Common myeloid progenitor, CD34-positive (primary cell): ENCODE results near the gene ZNF385B.

ENCODE experiments used
- CTCF ChIA-PET: fragments of 350-600 bp; sonication (Branson Sonifier 250); formaldehyde crosslinking; loops from one replicate; lab custom pipeline; 2021; ENCODE audit warnings: antibody characterized with exemption; lab: Charles Lee
- POLR2A ChIA-PET: fragments of 350-600 bp; sonication (Branson Sonifier 250); formaldehyde crosslinking; loops from one replicate; lab custom pipeline; 2021; ENCODE audit warnings: antibody characterized with exemption; lab: Charles Lee
- DNase-seq, 3 donors: peaks; one replicate each; pipeline versions ENCODE4 v3.0.0 to v3.0.0-alpha.2; 2013
- H3K27ac ChIP-seq, 2 experiments: 1 replicate in 1 of 2; 2 replicates in 1 of 2; pipeline ENCODE4 v1.7.0; 2013; ENCODE audit warnings: inconsistent platforms in 2 of 2, low read length in 2 of 2, mild to moderate bottlenecking in 2 of 2, low read depth in 1 of 2, moderate library complexity in 1 of 2; ENCODE audit not compliant: severe bottlenecking in 2 of 2, insufficient read depth in 1 of 2, poor library complexity in 1 of 2
- H3K27me3 ChIP-seq, 5 experiments: replicated peaks in 2 of 5; 1 replicate in 3 of 5; 2 replicates in 2 of 5; pipeline versions ENCODE4 v1.6.1 to v1.7.0; 2013; ENCODE audit warnings: low read length in 4 of 5, mild to moderate bottlenecking in 2 of 5, moderate library complexity in 2 of 5, inconsistent platforms in 1 of 5; ENCODE audit not compliant: insufficient read depth in 5 of 5, control insufficient read depth in 4 of 5
- H3K36me3 ChIP-seq, 4 experiments: 1 replicate in 2 of 4; 2 replicates in 2 of 4; pipeline versions ENCODE4 v1.6.1 to v1.7.0; 2013; ENCODE audit warnings: low read length in 3 of 4, control low read depth in 1 of 4, mild to moderate bottlenecking in 1 of 4; ENCODE audit not compliant: control insufficient read depth in 4 of 4, insufficient read depth in 4 of 4
- H3K4me1 ChIP-seq, 4 experiments: 1 replicate in 3 of 4; 2 replicates in 1 of 4; pipeline versions ENCODE4 v1.6.1 to v1.7.1; 2013; ENCODE audit warnings: low read length in 3 of 4, mild to moderate bottlenecking in 3 of 4, control low read depth in 1 of 4, inconsistent platforms in 1 of 4, moderate library complexity in 1 of 4; ENCODE audit not compliant: control insufficient read depth in 4 of 4, insufficient read depth in 4 of 4; ENCODE audit errors: control extremely low read depth in 1 of 4
- H3K4me3 ChIP-seq, 7 experiments: 1 replicate in 4 of 7; 2 replicates in 3 of 7; pipeline versions ENCODE4 v1.5.1 to v1.7.0; 2013; ENCODE audit warnings: mild to moderate bottlenecking in 7 of 7, low read length in 6 of 7, moderate library complexity in 6 of 7, inconsistent platforms in 2 of 7, low read depth in 2 of 7, control low read depth in 1 of 7; ENCODE audit not compliant: insufficient read depth in 4 of 7, control insufficient read depth in 1 of 7; ENCODE audit errors: extremely low read depth in 1 of 7
- H3K9me3 ChIP-seq, 5 experiments: 1 replicate in 4 of 5; 2 replicates in 1 of 5; pipeline versions ENCODE4 v1.6.1 to v1.7.1; 2013; ENCODE audit warnings: low read length in 4 of 5, mild to moderate bottlenecking in 2 of 5, inconsistent platforms in 1 of 5, low read depth in 1 of 5, moderate library complexity in 1 of 5; ENCODE audit not compliant: control insufficient read depth in 4 of 5, insufficient read depth in 2 of 5; ENCODE audit errors: control extremely low read depth in 1 of 5
- WGBS: methylation state at CpG from one replicate; pipeline ENCODE4 v1.1.5; 2013; ENCODE audit not compliant: insufficient coverage; 5-methylcytosine and 5-hydroxymethylcytosine counted together

Gene ZNF385B

GRCh38 chr2:179875864-179876263 lies 14.5 kb upstream of the ZNF385B start:
- Histone ChIP-seq H3K9me3 (no peaks in the 10 kb centered on the region), H3K27ac (no peak overlapping the region), H3K4me1 (no peaks in the 10 kb centered on the region), H3K27me3 (peaks cover 2 to 6% (median 3%) of the 10 kb centered on the region in 5 experiments), H3K36me3 (no peaks in the 10 kb centered on the region), H3K4me3 (no peak overlapping the region)
- no peak for DNase-seq
- ChIA-PET POLR2A (interaction anchor here (0.6 kb wide), 1 partner anchor 1025 kb away, joined by 3 read pairs; no protein-coding TSS in a partner anchor), CTCF (no interaction called here)

GRCh38 chr2:179862898-179863458 lies 1.6 kb upstream of the ZNF385B start:
- Histone ChIP-seq H3K36me3 (no peaks in the 10 kb centered on the region), H3K4me1 (peaks cover 0 to 19% (median 16%) of the 10 kb centered on the region in 4 experiments), H3K4me3 (no peak overlapping the region), H3K27ac (no peak overlapping the region), H3K9me3 (peaks cover 0 to 3% (median 0%) of the 10 kb centered on the region in 5 experiments), H3K27me3 (peaks cover 18 to 73% (median 31%) of the 10 kb centered on the region in 5 experiments)
- DNase-seq, result no peak
- POLR2A ChIA-PET, result no interaction called here
- 80% methylated on average over 4 of the region's 6 CpGs for WGBS
- CTCF ChIA-PET, result interaction anchor here (0.7 kb wide), 2 partner anchors 15 to 30 kb away, joined by 3 read pairs; no protein-coding TSS in a partner anchor

GRCh38 chr2:179861027-179861415 lies 391 bp downstream of the ZNF385B start:
- H3K9me3 ChIP-seq, result peaks cover 0 to 3% (median 0%) of the 10 kb centered on the region in 5 experiments
- no peak overlapping the region for H3K27ac ChIP-seq
- peaks cover 25 to 87% (median 37%) of the 10 kb centered on the region in 5 experiments for H3K27me3 ChIP-seq
- peak; percentile 15 to 67 (median 60) for DNase-seq
- POLR2A ChIA-PET, result no interaction called here
- WGBS, result 0% methylated on average over 40 of the region's 52 CpGs
- CTCF ChIA-PET, result no interaction called here
- H3K4me1 ChIP-seq, result peaks cover 0 to 19% (median 16%) of the 10 kb centered on the region in 4 experiments
- no peaks in the 10 kb centered on the region for H3K36me3 ChIP-seq
- H3K4me3 ChIP-seq, result peak overlapping the region in 6 of 7 experiments; percentile 37 to 72 (median 57)

GRCh38 chr2:179860255-179861026 lies 971 bp downstream of the ZNF385B start:
- Histone ChIP-seq H3K27me3 (peaks cover 24 to 89% (median 37%) of the 10 kb centered on the region in 5 experiments), H3K4me3 (peak overlapping the region in 6 of 7 experiments; percentile 37 to 72 (median 57)), H3K4me1 (peaks cover 0 to 19% (median 16%) of the 10 kb centered on the region in 4 experiments), H3K36me3 (no peaks in the 10 kb centered on the region), H3K27ac (no peak overlapping the region), H3K9me3 (peaks cover 0 to 3% (median 0%) of the 10 kb centered on the region in 5 experiments)
- 5% methylated on average over 32 of the region's 34 CpGs for WGBS
- CTCF ChIA-PET, result no interaction called here
- POLR2A ChIA-PET, result no interaction called here
- peak in 1 of 3 donors; percentile 9 for DNase-seq

GRCh38 chr2:179859523-179859922 lies 1.9 kb downstream of the ZNF385B start:
- Histone ChIP-seq H3K9me3 (peaks cover 0 to 3% (median 0%) of the 10 kb centered on the region in 5 experiments), H3K36me3 (no peaks in the 10 kb centered on the region), H3K27me3 (peaks cover 19 to 87% (median 37%) of the 10 kb centered on the region in 5 experiments), H3K4me3 (no peak overlapping the region), H3K27ac (no peak overlapping the region), H3K4me1 (peaks cover 0 to 19% (median 16%) of the 10 kb centered on the region in 4 experiments)
- DNase-seq, result peak in 1 of 3 donors; percentile 1
- POLR2A ChIA-PET, result no interaction called here
- CTCF ChIA-PET, result no interaction called here
- WGBS, result no CpG with 5 or more reads among the region's 1 CpG

- H3K9me3 ChIP-seq, result no peaks in the 10 kb centered on the region
- H3K27me3 ChIP-seq, result peaks cover 9 to 70% (median 29%) of the 10 kb centered on the region in 5 experiments
- H3K4me1 ChIP-seq, result peaks cover 0 to 19% (median 16%) of the 10 kb centered on the region in 4 experiments
- H3K27ac ChIP-seq, result no peak overlapping the region
- no peak overlapping the region for H3K4me3 ChIP-seq
- no peaks in the 10 kb centered on the region for H3K36me3 ChIP-seq
- DNase-seq, result no peak
- CTCF ChIA-PET, result no interaction called here
- POLR2A ChIA-PET, result interaction anchor here (0.6 kb wide), 1 partner anchor 1138 kb away, joined by 3 read pairs; no protein-coding TSS in a partner anchor
- 86% methylated on average over 3 of the region's 4 CpGs for WGBS
These were observed 4.2 kb downstream of the ZNF385B start for GRCh38 chr2:179857236-179857635.

GRCh38 chr2:179856205-179856604 lies 5.2 kb downstream of the ZNF385B start:
- no peaks in the 10 kb centered on the region for H3K36me3 ChIP-seq
- H3K27me3 ChIP-seq, result peaks cover 9 to 60% (median 25%) of the 10 kb centered on the region in 5 experiments
- CTCF ChIA-PET, result no interaction called here
- no peak overlapping the region for H3K27ac ChIP-seq
- POLR2A ChIA-PET, result no interaction called here
- no peaks in the 10 kb centered on the region for H3K9me3 ChIP-seq
- H3K4me1 ChIP-seq, result peaks cover 0 to 12% (median 10%) of the 10 kb centered on the region in 4 experiments
- 32% methylated on average over 5 of the region's 5 CpGs for WGBS
- no peak overlapping the region for H3K4me3 ChIP-seq
- DNase-seq, result no peak
